ENCODE measurements around the gene CTDP1. TPM values are rescaled to one million over a fixed set of nuclear protein-coding genes. Genes with fewer than 3 reads are reported as not detected.

Gene CTDP1
- total RNA-seq, 1 donor from 2014 or later, result 25.2 TPM

GRCh38 chr18:79695856-79696850 is 16.6 kb downstream of the CTDP1 start:
- ATAC-seq, result no peak
- Histone ChIP-seq H3K4me1 (no peaks in the 10 kb centered on the region), H3K27ac (no peak overlapping the region), H3K9me3 (no peaks in the 10 kb centered on the region), H3K27me3 (ENCODE audit: low read depth) (no peaks in the 10 kb centered on the region), H3K36me3 (peaks cover 62% of the 10 kb centered on the region), H3K4me3 (no peak overlapping the region)
- DNase-seq, result peak; percentile 43
- intact Hi-C loops (cut with DNase I), result no loop called here
- no peak for TF ChIP-seq CTCF (IDR thresholded peaks at IDR 0.05)

- no peak for TF ChIP-seq CTCF (IDR thresholded peaks at IDR 0.05)
- Histone ChIP-seq H3K4me3 (no peak overlapping the region), H3K4me1 (no peaks in the 10 kb centered on the region), H3K9me3 (no peaks in the 10 kb centered on the region), H3K27me3 (ENCODE audit: low read depth) (no peaks in the 10 kb centered on the region), H3K36me3 (peaks cover 72% of the 10 kb centered on the region), H3K27ac (no peak overlapping the region)
- DNase-seq (peak; percentile 42), ATAC-seq (no peak)
- intact Hi-C loops (cut with DNase I), result no loop called here
Measured at GRCh38 chr18:79697178-79697577, 17.6 kb downstream of the CTDP1 start.

GRCh38 chr18:79697976-79698375 is 18.4 kb downstream of the CTDP1 start:
- no peaks in the 10 kb centered on the region for H3K9me3 ChIP-seq
- intact Hi-C loops (cut with DNase I), result no loop called here
- DNase-seq (peak; percentile 41), ATAC-seq (no peak)
- H3K4me3 ChIP-seq, result no peak overlapping the region
- no peaks in the 10 kb centered on the region for H3K27me3 ChIP-seq (ENCODE audit: low read depth)
- no peaks in the 10 kb centered on the region for H3K4me1 ChIP-seq
- peaks cover 72% of the 10 kb centered on the region for H3K36me3 ChIP-seq
- TF ChIP-seq CTCF (IDR thresholded peaks at IDR 0.05), result no peak
- no peak overlapping the region for H3K27ac ChIP-seq

GRCh38 chr18:79698668-79699335 is 19.2 kb downstream of the CTDP1 start:
- Histone ChIP-seq H3K27me3 (ENCODE audit: low read depth) (no peaks in the 10 kb centered on the region), H3K4me1 (no peaks in the 10 kb centered on the region), H3K9me3 (no peaks in the 10 kb centered on the region), H3K36me3 (peaks cover 79% of the 10 kb centered on the region), H3K27ac (no peak overlapping the region), H3K4me3 (no peak overlapping the region)
- no peak for TF ChIP-seq CTCF (IDR thresholded peaks at IDR 0.05)
- ATAC-seq (no peak), DNase-seq (peak; percentile 6)
- intact Hi-C loops (cut with DNase I), result no loop called here

- Histone ChIP-seq H3K9me3 (no peaks in the 10 kb centered on the region), H3K4me1 (no peaks in the 10 kb centered on the region), H3K36me3 (peaks cover 88% of the 10 kb centered on the region), H3K27ac (no peak overlapping the region), H3K27me3 (ENCODE audit: low read depth) (no peaks in the 10 kb centered on the region), H3K4me3 (no peak overlapping the region)
- intact Hi-C loops (cut with DNase I), result no loop called here
- no peak for ATAC-seq
- DNase-seq, result peak; percentile 21
- no peak for TF ChIP-seq CTCF (IDR thresholded peaks at IDR 0.05)
Measured at GRCh38 chr18:79699653-79700052, 20.1 kb downstream of the CTDP1 start.
